ENCODE data around the gene TMEM167A.

TMEM167A gene

DNA sequence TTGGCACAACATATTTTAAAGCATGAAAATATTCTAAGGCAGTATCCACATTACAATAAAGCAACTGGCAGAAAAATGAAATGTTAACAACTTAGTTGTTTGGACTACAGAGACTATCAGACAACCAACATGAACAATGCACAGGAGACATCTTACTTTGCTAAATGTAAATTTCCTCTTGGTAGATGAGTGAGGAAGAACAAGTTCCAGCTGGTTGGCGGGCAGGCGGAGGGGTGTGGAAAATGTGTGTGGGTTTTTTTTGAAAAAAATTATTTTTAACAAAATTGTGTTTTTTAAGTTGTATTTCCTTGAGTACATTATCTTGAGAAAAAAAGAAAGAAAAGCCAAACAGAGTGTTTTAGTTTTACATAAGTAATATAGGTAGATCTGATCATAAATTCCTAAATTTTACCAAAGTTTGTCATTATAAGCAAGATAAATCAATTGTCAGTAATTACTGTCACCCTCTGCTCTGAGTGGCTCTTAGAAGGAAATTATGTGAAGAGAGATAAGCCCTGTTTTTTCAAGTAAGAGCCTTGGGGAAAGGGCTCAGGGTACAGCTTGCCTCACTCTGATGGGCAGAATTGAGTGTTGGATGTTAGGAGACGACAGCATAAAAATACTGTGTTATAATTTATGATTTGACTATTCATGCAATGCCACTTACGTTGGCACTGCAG lies 42.5 kb downstream of the TMEM167A start:
- no peak overlapping the region for H3K4me3 ChIP-seq (ENCODE audit: low read depth, low read length)
- TF ChIP-seq, protein P1, sequence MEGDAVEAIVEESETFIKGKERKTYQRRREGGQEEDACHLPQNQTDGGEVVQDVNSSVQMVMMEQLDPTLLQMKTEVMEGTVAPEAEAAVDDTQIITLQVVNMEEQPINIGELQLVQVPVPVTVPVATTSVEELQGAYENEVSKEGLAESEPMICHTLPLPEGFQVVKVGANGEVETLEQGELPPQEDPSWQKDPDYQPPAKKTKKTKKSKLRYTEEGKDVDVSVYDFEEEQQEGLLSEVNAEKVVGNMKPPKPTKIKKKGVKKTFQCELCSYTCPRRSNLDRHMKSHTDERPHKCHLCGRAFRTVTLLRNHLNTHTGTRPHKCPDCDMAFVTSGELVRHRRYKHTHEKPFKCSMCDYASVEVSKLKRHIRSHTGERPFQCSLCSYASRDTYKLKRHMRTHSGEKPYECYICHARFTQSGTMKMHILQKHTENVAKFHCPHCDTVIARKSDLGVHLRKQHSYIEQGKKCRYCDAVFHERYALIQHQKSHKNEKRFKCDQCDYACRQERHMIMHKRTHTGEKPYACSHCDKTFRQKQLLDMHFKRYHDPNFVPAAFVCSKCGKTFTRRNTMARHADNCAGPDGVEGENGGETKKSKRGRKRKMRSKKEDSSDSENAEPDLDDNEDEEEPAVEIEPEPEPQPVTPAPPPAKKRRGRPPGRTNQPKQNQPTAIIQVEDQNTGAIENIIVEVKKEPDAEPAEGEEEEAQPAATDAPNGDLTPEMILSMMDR (IDR thresholded peaks at IDR 0.05; ENCODE audit: low read depth, low read length): no peak
- in situ Hi-C loops (cut with HindIII; ENCODE audit: low sequenced_read_pairs): no loop called here
- DNase-seq (ENCODE audit: low read depth, low spot score): no peak

DNA sequence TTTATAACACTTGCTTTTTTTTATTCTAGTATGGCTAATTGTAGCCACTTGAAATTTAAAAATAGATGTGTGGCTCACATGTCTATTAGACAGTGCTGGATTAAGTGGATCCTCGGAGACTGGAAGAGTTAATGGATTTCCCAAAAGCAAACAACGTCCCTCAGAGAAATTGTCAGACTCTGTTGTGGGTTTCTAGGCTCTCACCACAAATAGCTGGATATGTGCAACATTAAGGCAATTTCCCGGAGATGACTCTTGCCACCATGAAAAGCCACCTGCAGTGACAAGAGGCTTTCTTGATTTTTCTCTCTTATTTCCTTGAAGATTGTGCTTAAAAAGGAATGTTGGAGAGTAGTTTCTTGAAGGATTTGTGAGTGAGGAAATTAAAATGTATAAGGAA lies 43.2 kb downstream of the TMEM167A start:
- DNase-seq (ENCODE audit: low read depth, low spot score): no peak
- in situ Hi-C loops (cut with HindIII; ENCODE audit: low sequenced_read_pairs): no loop called here
- TF ChIP-seq, protein P1 (IDR thresholded peaks at IDR 0.05; ENCODE audit: low read depth, low read length): no peak
- H3K4me3 ChIP-seq (ENCODE audit: low read depth, low read length): no peak overlapping the region

DNA sequence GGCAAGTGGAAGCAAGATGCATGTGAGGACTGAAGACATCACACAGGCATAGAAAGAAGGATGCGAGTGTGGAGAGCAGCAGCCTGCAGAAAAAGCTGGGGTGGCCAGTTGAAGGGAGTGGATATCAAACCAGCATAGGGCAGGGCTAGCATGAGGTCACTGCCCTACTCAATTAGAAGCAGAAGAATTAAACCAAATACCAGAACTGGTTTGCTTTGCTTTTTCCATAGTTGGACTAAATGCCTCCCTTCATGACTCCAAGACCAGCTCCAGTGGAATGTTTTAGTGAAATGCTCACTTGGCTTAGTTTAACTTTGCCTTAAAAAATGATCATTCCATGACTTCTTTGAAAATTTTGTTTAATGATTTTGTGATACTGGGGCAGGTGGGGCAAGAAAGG lies 45.8 kb downstream of the TMEM167A start:
- H3K4me3 ChIP-seq (ENCODE audit: low read depth, low read length): no peak overlapping the region
- TF ChIP-seq, protein P1 (IDR thresholded peaks at IDR 0.05; ENCODE audit: low read depth, low read length): no peak
- no peak for DNase-seq (ENCODE audit: low read depth, low spot score)
- in situ Hi-C loops (cut with HindIII; ENCODE audit: low sequenced_read_pairs): no loop called here

DNA sequence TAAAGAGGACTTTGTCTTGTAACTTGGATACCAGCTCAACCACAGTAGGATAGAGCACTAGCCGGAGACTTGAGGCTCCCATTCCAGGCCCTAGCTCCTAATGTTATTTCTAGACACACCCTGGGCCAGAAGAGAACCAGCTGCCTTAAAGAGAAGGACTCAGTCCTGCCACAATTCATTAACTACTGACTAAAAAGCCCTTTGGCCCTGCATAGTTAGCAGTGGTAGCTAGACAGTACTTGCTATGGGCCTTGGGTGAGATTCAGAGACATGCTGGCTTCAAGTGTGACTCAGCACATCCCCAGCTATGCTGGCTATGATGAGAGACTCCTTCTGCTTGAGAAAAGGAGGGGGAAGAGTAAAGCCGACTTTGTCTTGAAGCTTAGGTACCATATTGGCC lies 47.3 kb downstream of the TMEM167A start:
- in situ Hi-C loops (cut with HindIII; ENCODE audit: low sequenced_read_pairs): no loop called here
- TF ChIP-seq, protein P1 (IDR thresholded peaks at IDR 0.05; ENCODE audit: low read depth, low read length): no peak
- DNase-seq (ENCODE audit: low read depth, low spot score): peak; percentile 63
- H3K4me3 ChIP-seq (ENCODE audit: low read depth, low read length): no peak overlapping the region

DNA sequence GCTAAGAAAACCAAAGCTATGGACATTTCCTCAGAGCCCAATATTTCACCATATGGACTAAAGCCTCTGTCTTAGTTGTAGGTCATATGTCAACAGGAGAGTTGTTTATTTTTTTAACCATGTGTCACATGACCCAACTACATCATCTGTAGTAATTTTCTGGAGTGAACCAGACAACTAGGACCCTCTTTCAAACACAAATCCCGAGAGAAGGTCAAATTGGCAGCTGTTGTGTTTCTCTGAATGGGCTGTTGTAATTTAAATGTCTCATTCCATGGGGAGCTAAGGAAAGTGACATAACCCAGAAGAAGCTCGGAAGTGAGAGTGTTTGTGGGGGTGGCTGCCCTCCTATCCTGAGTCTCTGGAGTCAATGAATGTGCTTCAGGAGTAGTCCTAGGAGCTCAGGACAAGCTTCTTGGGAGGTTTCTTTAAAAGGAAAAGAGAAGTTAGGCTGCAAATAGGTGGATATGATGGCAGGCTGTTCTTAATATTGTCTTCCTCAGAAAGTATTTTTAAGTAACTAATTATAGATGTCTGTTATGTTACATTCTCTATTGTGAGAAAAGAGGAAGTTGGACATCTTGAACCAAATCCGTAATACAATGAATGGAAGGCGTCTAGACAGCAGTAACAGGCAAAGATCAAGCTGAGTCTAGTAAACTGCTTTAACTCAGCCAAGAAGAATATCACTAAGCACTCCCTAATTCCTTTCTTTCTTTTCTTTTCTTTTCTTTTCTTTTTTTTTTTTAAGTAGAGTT lies 50.1 kb downstream of the TMEM167A start:
- in situ Hi-C loops (cut with HindIII; ENCODE audit: low sequenced_read_pairs): no loop called here
- TF ChIP-seq, protein P1 (IDR thresholded peaks at IDR 0.05; ENCODE audit: low read depth, low read length): no peak
- no peak overlapping the region for H3K4me3 ChIP-seq (ENCODE audit: low read depth, low read length)
- DNase-seq (ENCODE audit: low read depth, low spot score): no peak

DNA sequence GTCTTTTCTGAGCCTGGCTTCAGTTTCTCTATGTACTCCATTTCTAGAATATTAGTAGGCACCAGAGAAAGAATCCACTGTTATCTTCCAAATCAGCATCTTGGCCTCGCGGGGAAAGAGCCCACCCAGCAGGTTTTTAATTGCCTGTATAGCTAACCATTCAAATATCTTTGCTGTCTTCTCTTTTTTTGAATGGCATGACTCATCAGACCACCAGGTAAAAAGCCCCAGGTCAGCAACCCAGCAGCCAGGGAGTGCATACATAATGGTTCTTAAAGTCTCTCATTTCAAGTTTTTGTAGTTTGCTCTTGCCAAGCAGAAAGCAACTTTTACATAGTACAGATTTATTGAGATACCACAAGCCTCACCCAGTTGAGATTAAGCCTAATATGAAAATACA lies 50.7 kb downstream of the TMEM167A start:
- no peak for DNase-seq (ENCODE audit: low read depth, low spot score)
- no peak overlapping the region for H3K4me3 ChIP-seq (ENCODE audit: low read depth, low read length)
- TF ChIP-seq, protein P1 (IDR thresholded peaks at IDR 0.05; ENCODE audit: low read depth, low read length): no peak
- in situ Hi-C loops (cut with HindIII; ENCODE audit: low sequenced_read_pairs): no loop called here

All from astrocyte of the spinal cord (primary cell).